ENCODE measurements around the gene OR2Z1. TPM values are rescaled to one million over a fixed set of nuclear protein-coding genes. Genes with fewer than 3 reads are reported as not detected.

The OR2Z1 gene
- polyA plus RNA-seq (2011; rRNA removed) (not detected in 2 replicates), polyA minus RNA-seq (2011; rRNA and poly(A)+ RNA removed) (not detected in 2 replicates)

GRCh38 chr19:8721334-8721733 lies at the start of gene OR2Z1:
Gene OR2Z1, plus strand, starts transcription at chr19:8721634. Its CDS starts 9,395 bp downstream, at chr19:8731029.
- no peak for DNase-seq (ENCODE audit: low read depth, low spot score)
- H3K9me3 ChIP-seq (ENCODE audit: control insufficient read depth, insufficient read depth, low read length): peaks cover 36% of the 10 kb centered on the region
- no peak within 1 kb of the TSS for H3K27ac ChIP-seq (ENCODE audit: low read depth, low read length)
- no peaks in the 10 kb centered on the region for H3K27me3 ChIP-seq (ENCODE audit: control insufficient read depth, insufficient read depth, low read length)
- H3K4me3 ChIP-seq (ENCODE audit: low read depth, low read length): no peak within 1 kb of the TSS
- TF ChIP-seq CTCF (IDR thresholded peaks at IDR 0.05; ENCODE audit: low read depth, low read length): no peak
- CTCF ChIA-PET: no interaction called here
- POLR2A ChIA-PET: no interaction called here

- ChIA-PET POLR2A (no interaction called here), CTCF (interaction anchor here (0.5 kb wide), 1 partner anchor 31 kb away, joined by 4 read pairs; no protein-coding TSS in a partner anchor)
- no peak for TF ChIP-seq CTCF (IDR thresholded peaks at IDR 0.05; ENCODE audit: low read depth, low read length)
- Histone ChIP-seq H3K27ac (ENCODE audit: low read depth, low read length) (no peak overlapping the region), H3K4me3 (ENCODE audit: low read depth, low read length) (no peak overlapping the region), H3K9me3 (ENCODE audit: control insufficient read depth, insufficient read depth, low read length) (peaks cover 28% of the 10 kb centered on the region), H3K27me3 (ENCODE audit: control insufficient read depth, insufficient read depth, low read length) (no peaks in the 10 kb centered on the region)
- no peak for DNase-seq (ENCODE audit: low read depth, low spot score)
These were observed 48.0 kb upstream of the OR2Z1 start for GRCh38 chr19:8673276-8673891.

GRCh38 chr19:8675066-8675465 lies 46.4 kb upstream of the OR2Z1 start:
- POLR2A ChIA-PET: no interaction called here
- no peak overlapping the region for H3K4me3 ChIP-seq (ENCODE audit: low read depth, low read length)

GRCh38 chr19:8678244-8678807 lies 43.1 kb upstream of the OR2Z1 start:
- H3K27ac ChIP-seq (ENCODE audit: low read depth, low read length): no peak overlapping the region
- H3K4me3 ChIP-seq (ENCODE audit: low read depth, low read length): no peak overlapping the region
- POLR2A ChIA-PET: no interaction called here
- no peaks in the 10 kb centered on the region for H3K27me3 ChIP-seq (ENCODE audit: control insufficient read depth, insufficient read depth, low read length)
- peaks cover 27% of the 10 kb centered on the region for H3K9me3 ChIP-seq (ENCODE audit: control insufficient read depth, insufficient read depth, low read length)
- no peak for DNase-seq (ENCODE audit: low read depth, low spot score)
- no peak for TF ChIP-seq CTCF (IDR thresholded peaks at IDR 0.05; ENCODE audit: low read depth, low read length)
- CTCF ChIA-PET: no interaction called here

More at GRCh38 chr19:8675066-8675465, 46.4 kb upstream of the OR2Z1 start:
- no peak for TF ChIP-seq CTCF (IDR thresholded peaks at IDR 0.05; ENCODE audit: low read depth, low read length)
- DNase-seq (ENCODE audit: low read depth, low spot score): no peak
- CTCF ChIA-PET: no interaction called here
- H3K9me3 ChIP-seq (ENCODE audit: control insufficient read depth, insufficient read depth, low read length): peaks cover 37% of the 10 kb centered on the region
- no peaks in the 10 kb centered on the region for H3K27me3 ChIP-seq (ENCODE audit: control insufficient read depth, insufficient read depth, low read length)
- no peak overlapping the region for H3K27ac ChIP-seq (ENCODE audit: low read depth, low read length)

GRCh38 chr19:8680676-8681344 lies 40.6 kb upstream of the OR2Z1 start:
- POLR2A ChIA-PET: no interaction called here
- CTCF ChIA-PET: interaction anchor here (0.6 kb wide), 1 partner anchor 179 kb away, joined by 4 read pairs; no protein-coding TSS in a partner anchor
- TF ChIP-seq CTCF (IDR thresholded peaks at IDR 0.05; ENCODE audit: low read depth, low read length): no peak

More at GRCh38 chr19:8680676-8681344, 40.6 kb upstream of the OR2Z1 start:
- Histone ChIP-seq H3K27me3 (ENCODE audit: control insufficient read depth, insufficient read depth, low read length) (no peaks in the 10 kb centered on the region), H3K9me3 (ENCODE audit: control insufficient read depth, insufficient read depth, low read length) (peaks cover 42% of the 10 kb centered on the region), H3K27ac (ENCODE audit: low read depth, low read length) (no peak overlapping the region), H3K4me3 (ENCODE audit: low read depth, low read length) (no peak overlapping the region)
- no peak for DNase-seq (ENCODE audit: low read depth, low spot score)
